Dedifferentiated amniotic fluid mesenchymal stem cell (primary cell): ENCODE measurements around the gene TBL3.

Experiments used
- DNase-seq: peaks from one replicate; pipeline ENCODE4 v3.0.0-alpha.2; 2016; ENCODE audit errors: extremely low spot score

The TBL3 gene

DNA sequence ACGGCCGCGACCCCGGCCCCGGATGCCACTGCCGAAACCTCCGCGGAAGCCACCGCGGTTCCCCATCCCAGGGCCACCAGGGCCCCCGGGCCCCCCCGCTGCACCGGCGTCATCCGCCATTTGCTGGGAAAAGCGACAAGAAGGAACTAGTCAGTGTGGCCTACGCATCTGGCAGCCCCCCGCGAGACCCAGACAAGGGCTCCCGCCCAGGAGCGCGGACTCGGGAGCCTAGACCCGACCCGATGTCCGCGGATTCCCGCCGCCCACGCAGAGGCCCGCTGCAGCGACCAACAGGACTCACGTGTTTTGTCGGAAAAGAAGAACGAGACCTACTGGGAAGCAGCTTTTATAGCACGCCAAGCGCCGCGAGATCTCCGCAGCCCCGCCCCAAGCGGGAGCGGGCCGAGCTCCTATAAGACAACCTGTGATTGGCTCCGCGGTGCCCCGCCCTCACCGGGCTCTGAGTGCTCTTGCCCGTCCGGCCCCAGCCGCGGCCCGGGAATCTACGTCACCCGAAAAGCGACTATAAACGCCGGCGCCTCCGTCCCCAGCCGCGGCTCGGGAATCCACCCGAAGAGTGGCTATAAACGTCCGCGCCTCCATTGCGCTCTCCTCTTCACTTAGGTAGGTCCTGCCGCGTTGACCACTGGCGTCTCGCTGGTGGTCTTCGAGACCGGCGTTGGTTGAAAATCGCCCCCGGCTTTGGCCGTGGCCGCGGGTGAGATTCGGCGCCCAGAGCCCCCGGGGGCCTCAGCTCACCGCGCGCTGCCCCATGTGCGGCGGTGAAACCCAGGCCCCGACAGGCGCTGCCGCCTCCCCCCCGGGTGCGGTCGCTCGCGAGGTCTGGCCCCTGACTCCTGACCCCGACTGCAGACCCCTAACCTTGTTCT lies 7.1 kb upstream of the TBL3 start, which contains the start of gene RPS2:
Gene RPS2 (minus strand): TSS at position 321 of the 890 bp plus-strand sequence. CDS start 201 bp downstream, at position 120.
- peak; percentile 99 for DNase-seq

DNA sequence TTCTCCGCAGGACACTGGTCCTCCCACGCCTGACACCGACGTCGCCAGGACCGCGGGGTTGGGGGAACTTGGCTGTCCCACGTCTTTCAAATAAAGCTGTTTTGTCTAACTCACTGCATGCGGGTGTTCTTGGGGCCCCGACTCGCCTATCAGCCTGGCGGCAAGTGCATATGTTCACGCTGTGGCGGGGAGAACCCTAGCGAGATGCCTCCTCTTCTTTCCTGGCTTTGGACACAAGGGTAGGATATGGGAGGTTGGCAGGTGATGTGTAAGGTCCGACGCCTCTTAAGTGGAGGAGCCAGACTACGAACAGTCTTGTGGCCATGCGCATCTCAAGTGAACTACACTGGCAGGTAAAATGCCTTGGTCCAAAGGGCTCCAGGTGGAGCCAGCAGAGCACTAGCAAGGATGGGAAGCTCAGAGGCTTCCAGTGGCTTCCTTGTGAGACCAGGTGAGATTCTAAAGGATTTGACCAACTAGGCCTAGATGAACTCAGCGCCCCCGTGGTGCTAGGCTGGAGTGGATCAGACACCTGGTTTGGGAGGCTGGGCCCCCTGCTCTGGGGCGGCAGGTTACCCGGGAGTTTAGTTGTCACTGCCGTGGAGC lies 6.4 kb upstream of the TBL3 start:
- no peak for DNase-seq

DNA sequence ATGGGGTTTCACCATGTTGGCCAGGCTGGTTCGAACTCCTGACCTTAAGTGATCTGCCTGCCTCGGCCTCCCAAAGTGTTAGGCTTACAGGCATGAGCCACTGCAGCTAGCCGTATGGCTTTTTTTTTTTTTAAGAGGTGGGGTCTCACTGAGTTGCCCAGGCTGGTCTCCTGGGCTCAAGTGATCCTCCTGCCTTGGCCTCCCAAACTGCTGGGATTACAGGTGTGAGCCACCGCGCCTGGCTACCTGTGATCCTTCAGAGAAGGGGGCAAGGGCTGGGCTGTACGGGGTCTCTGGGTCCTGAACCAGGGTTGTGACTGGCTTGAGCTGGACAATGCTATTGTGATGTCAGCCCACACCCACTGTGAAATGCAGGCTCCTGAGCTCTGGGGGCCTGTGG lies 5.4 kb upstream of the TBL3 start, which contains the start of gene RNF151:
Gene RNF151 (plus strand): TSS at position 397 of the 400 bp plus-strand sequence. CDS start 26 bp downstream, outside the sequence.
- no peak for DNase-seq

DNA sequence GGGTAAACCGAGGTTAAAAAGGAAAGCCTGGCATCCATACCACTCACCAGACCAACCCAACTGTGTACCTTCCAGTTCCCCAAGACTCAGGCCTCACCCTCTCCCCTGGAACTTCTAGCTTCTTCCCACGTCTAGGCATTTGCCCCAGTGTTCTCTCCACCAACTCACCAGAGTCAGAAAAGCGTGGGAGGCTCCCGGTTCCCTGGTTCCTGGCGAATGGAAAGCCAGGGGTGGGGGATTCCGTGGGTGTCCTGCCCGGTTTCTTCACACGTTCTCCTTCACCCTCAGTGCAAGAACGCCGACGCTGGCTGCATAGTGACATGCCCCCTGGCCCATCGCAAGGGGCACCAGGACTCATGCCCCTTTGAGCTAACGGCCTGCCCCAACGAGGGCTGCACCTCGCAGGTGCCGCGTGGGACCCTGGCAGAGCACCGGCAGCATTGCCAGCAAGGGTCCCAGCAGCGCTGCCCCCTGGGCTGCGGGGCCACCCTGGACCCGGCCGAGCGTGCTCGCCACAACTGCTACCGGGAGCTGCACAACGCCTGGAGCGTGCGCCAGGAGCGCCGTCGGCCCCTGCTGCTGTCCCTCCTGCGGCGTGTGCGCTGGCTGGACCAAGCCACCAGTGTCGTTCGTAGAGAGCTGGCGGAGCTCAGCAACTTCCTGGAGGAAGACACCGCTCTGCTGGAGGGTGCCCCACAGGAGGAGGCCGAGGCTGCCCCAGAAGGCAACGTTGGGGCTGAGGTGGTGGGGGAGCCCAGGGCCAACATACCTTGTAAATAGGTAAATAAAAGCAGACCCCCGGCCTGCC lies 3.5 kb upstream of the TBL3 start:
- DNase-seq = no peak

DNA sequence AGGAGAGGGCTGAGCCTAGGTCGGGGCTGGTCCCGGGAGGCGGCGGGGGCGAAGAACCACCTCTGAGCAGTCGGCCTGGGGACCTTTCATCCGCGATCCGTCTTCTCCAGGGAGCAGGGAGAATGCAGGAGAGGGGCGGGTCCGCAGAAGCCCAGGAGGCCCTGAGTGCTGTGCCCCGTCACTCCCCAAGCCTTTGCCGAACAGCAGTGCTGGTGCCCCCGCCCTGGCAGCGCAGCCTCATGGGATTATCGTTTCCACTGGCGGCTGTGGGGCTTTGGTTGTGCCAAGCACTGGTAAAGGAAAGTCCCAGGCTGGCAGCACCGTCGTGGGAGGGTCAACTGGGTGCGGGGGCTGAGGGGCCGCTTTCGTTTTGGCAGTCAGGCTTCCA lies 631 bp downstream of the TBL3 start:
- DNase-seq = no peak

DNA sequence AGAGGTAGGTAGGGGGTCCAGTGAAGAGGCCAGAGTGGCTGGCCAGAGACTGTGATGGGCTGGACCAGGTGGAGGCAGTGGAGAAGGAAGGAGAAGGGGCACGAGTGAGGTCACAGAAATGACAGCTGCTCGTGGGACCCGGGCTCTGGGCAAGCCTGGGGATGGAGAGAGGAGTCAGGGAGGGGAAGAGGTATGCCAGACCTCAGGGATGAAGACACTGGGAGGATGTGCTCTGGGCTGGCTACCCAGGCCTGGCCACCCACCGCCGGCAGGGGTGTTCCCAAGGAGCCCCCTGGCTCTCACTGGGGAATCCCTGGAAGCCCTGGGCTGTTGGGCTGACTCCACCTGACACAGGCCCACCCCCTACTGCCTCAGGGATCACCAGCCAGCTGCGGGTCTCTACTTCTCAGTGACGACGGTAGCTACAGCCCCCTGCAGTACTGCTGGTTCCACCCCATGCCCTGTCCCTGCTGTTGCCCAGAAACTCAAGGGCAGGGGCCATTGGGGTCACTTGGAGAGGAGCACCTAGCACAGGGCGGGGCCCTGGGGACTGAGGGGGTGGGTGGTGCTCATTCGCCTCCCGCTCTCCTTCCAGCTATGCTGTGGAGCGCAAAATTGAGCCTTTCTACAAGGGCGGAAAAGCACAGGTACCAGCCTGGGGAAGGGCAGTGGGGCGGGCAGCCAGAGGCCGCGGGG lies 1.8 kb downstream of the TBL3 start:
- no peak for DNase-seq

DNA sequence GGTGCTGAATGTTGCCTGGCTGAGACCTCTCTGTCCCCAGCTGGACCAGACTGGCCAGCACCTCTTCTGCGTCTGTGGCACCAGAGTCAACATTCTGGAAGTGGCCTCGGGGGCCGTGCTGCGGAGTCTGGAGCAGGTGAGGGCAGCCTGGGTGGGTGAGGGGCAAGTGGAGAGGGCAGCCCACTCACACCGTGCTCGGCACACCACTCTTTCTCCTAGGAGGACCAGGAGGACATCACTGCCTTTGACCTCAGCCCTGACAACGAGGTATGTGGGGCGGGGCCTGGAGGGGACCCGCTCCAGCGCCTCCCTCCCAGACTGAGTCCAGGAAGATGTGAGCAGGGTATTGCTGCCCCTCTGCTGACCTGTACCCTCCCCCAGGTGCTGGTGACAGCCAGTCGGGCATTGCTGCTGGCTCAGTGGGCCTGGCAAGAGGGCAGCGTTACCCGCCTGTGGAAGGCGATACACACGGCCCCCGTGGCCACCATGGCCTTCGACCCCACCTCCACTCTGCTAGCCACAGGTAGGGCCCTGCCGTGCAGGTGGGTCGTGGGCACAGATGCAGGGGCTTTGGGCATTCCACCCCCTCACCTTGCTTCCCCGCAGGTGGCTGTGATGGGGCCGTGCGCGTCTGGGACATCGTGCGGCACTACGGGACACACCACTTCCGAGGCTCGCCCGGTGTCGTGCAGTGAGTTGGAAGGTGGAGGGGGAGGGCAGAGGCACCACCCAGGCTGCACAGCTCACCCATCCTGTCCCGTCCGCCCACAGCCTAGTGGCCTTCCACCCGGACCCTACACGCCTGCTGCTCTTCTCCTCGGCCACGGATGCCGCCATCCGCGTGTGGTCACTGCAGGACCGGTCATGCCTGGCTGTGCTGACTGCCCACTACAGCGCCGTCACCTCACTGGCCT lies 2.6 kb downstream of the TBL3 start:
- no peak for DNase-seq

DNA sequence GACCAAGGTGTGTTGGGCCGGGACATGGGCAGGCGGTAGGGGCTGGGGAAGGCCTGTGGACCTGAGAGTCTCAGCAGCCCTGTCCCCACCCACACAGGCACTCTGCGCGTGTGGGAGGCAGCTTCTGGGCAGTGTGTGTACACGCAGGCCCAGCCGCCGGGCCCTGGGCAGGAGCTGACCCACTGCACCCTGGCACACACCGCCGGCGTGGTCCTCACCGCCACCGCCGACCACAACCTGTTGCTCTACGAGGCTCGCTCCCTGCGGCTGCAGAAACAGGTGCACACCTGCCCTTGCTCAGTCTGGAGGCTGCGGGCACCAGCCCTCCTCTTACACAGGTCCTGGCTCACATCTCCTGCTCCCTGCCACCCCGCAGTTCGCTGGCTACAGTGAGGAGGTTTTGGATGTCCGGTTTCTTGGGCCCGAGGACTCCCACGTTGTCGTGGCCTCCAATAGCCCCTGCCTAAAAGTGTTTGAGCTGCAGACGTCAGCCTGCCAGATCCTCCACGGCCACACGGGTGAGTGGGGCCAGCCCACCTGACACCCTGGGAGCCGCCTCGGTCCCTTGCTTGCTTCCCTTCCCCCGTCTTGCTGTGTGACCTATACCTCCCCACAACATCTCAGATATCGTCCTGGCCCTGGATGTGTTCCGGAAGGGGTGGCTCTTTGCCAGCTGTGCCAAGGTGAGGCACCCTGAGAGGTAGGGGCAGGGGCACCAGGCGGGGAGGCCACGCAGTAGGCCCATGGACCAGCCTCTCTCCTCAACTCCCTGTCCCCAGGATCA lies 3.8 kb downstream of the TBL3 start:
- no peak for DNase-seq

DNA sequence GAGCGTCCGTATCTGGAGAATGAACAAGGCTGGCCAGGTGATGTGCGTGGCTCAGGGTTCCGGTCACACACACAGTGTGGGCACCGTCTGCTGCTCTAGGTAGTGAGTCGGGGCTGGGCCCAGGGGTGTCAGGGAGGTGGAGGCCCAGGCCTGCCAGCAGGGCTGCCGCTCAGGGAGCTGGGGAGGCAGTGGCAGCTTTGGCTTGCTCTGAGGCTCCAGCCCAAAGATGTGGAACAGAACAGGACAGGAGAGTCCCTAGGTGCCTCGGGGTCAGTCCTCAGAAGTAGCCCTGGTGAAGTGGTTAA lies 4.3 kb downstream of the TBL3 start:
- DNase-seq = no peak

DNA sequence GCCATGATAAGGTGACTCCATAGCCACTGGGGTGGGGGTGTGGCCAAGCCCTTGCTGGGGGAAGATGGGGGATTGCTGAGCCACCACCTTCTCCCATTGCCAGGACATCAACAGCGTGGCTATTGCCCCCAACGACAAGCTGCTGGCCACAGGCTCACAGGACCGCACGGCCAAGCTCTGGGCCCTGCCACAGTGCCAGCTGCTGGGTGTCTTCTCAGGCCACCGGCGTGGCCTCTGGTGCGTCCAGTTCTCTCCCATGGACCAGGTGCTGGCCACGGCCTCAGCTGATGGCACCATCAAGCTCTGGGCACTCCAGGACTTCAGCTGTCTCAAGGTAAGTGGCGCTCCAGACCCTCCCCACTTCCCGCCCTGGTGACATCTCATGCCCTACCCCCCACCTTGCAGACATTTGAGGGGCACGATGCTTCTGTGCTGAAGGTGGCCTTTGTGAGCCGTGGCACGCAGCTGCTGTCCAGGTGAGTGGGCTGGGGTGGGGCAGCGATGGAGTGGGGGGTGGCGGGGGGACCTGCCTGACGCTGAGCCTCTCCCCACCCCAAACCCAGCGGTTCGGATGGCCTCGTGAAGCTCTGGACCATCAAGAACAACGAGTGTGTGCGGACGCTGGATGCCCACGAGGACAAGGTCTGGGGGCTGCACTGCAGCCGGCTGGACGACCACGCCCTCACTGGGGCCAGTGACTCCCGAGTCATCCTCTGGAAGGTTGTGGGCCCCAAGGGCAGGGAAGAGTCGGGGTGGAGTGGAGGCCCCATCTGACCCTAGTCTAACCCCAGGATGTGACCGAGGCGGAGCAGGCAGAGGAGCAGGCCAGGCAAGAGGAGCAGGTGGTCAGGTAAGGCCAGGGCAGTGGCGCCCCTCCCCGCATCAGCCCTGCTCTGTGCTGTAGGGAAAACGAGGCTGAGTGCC lies 5.4 kb downstream of the TBL3 start:
- DNase-seq = no peak

DNA sequence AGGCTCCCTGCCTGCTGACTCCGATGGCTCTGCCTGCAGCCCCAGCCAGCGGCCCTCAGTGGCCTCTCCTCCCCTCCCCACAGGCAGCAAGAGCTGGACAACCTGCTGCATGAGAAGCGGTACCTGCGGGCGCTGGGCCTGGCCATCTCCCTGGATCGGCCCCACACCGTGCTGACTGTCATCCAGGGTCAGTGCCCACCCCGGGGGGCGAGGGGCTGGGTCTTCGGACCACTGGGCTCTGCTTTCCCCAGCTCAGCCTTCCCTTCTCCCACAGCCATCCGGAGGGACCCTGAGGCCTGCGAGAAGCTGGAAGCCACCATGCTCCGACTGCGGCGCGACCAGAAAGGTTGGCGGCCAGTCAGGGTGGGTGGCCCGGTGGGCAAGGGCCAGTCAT lies 6.0 kb downstream of the TBL3 start:
- DNase-seq = no peak

DNA sequence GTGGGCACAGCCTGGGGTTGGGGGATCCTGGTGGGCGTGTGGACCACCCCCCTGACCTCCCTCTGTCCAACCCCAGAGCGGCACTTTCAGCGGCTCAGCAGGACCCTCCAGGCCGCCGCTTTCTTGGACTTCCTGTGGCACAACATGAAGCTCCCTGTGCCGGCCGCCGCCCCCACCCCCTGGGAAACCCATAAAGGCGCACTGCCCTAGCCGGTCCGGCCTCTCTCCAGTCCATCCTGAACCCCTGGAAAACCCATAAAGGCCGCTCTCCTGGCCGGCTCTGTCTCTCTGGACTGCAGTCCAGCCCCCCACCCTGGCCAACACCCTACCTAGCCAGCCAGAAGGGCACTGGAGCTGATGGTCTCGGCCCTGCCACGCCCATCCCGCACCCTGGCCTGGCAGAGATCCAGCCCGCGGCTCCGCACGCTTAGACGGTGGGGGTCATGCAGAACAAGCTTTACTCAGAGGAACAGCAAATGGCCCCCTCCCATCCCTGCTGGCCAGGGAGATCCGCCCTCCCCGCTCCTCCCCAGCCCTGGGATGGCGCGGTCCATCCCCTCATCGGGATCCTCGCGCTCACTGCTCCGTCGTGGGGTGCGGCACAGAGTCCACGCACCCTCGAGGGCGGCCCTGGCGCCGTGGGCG lies 6.7 kb downstream of the TBL3 start:
- no peak for DNase-seq

DNA sequence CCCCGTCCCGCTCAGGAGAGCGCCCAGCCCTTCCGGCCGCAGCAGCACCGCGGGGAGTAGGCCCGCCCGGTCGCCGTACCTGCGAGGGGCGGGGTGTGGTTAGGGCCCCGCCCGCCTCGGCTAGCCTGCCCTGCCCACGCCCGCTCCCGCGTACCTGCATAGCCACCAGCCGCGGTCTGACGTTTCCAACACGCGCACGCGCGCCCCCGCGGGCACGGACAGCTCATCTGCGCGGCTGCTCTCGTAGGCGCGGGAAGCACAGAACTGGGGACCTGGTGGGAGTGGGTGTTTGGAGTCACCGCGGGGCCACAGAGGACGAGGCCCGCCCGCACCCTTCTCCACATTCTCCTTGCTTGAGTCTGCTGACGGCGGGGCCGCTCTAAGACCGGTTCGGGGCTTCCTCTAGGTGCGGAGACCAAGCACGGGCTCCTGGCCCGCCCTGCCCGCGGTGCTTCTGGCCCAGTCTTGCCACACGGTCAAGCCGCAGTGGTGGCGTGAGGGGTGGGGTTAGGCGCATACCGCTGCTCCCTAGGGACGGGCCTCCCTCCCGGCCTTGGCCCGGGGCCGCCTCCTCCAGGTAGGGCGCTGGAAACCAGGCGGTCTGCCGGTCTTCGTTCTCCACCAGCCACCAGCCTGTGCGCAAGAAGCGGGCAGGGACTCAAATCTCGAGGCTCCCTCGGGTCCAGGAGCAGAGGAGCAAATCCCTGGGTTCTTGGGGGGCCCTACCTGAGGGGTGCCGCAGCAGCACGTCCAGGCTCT lies 7.6 kb downstream of the TBL3 start:
- no peak for DNase-seq

DNA sequence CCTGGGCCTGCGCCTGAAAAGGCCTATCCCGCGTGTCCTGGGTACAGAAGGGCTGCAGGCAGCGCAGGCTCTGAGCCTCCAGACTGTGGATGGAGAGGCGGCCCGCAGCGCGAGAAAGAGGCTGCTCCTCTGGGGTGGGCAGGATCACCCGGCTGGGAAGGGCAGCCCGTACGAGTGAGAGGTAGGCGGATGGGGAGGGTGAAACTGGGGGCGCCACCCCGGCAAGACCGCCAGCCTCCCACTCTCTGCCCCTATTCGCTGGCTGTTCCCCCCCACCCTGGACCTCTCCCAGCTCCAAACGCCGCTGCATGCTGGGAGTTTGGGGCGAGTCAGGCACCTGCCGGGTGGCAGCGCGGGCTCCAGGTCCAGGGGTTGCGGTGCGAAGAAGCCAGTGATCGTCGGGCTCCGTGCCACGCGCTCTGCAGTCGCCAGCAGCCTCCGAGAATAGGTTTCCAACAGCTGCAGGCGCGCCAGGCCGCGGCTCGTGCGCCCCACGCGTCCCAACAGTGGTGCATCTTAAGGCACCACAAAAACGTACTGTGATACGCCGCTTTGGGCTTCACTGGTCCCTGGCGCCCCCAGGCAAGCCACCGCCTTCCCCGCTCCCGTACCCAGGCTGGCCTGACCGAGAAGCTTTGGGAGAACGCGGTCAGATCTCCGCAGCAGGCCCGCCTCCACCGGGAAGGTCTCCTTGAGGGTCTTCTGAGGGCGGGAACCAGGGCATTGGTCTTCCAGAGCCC lies 8.3 kb downstream of the TBL3 start:
- DNase-seq = no peak

DNA sequence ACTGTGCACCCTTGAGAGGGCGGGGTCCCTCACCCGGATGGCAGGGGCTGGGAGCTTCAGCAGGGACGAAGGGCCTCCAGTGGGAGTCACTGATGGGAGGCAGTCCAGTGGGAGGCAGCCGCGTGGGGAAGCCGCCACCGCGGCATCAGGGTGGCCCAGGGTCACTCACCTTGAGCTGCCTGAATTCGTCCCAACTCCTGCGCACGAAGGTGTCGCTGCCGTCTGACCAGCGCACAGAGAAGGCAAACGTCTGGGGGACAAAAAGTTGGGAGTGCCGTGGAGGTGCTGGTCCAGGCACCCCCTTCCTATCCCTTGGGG lies 8.9 kb downstream of the TBL3 start:
- DNase-seq = no peak

DNA sequence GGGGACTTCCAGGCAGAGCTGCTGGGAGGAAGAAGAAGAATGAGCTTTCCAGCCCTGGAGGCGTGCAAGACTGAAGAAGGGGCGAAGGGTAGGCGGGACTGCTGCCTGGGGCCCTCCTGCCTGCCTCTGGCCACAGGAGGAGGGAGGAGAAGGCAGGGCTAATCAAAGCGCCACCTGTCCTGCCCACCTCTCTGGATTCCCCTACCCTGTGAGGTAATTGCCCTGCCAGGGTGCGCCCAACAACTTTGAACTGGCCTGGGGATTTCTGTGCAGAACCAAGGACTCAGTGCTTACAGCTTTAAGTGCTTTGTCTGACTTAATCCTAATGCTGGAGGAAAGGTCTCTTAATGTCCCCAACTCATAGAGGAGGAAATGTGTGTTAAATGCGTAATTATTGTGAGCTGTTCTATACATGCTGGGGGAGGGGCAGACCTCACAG lies 9.6 kb downstream of the TBL3 start, which contains the start of gene NOXO1:
Gene NOXO1 (minus strand): TSS at position 72 of the 439 bp plus-strand sequence. CDS start 290 bp downstream, outside the sequence.
- no peak for DNase-seq

DNA sequence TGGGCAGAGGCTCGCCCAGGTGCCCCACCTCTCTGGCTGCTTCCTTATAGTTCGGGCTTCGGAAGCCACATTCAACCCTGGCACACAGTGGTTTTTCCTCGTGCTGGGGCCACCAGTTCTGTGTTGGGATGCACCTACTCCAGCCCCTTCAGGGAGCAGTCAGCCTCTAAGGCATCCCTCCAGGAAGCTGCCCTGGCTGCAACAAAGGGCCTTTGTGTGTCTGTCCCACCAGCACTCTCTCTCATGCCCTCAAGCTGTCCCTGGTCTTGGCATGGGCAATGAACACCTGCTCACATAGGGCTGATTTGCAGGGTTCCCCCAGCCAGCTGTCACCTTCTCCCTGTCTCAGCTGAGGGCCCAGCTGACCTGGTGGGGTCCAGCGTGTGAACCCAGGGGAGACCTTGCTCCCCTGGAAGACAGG lies 10.2 kb downstream of the TBL3 start:
- no peak for DNase-seq
